PC-3 (cell line): ENCODE data around the gene NCOA1.

Experiments
- CTCF ChIP-seq: fragments of 300-600 bp; sonication (generic); conservative IDR thresholded peaks from 2 replicates; pipeline ENCODE4 v1.5.1; 2017; ENCODE audit warnings: antibody characterized with exemption, low read depth, mild to moderate bottlenecking, low read length
- EZH2 ChIP-seq: fragments of 300-600 bp; sonication (generic); IDR thresholded peaks from one replicate; pipeline ENCODE4 v1.6.1; 2017; ENCODE audit warnings: antibody characterized with exemption, mild to moderate bottlenecking, low read length; ENCODE audit not compliant: unreplicated experiment

- no peak for TF ChIP-seq CTCF
- TF ChIP-seq EZH2, result no peak
Measured at GRCh38 chr2:24461685-24462084, 29.4 kb upstream of the NCOA1 start.
